Type B pancreatic cell (in vitro differentiated cells): ENCODE results near the gene DDX31. TPM values are rescaled to one million over a fixed set of nuclear protein-coding genes. Genes with fewer than 3 reads are reported as not detected.

Source experiments
- DNase-seq: peaks from one replicate; pipeline ENCODE4 v3.0.0; 2021; ENCODE audit warnings: mixed read lengths; ENCODE audit not compliant: unreplicated experiment; ENCODE audit errors: extremely low spot score
- H3K27ac Mint-ChIP-seq: 2 replicates; pipeline ENCODE4 v1.8.0; 2021; ENCODE audit warnings: mild to moderate bottlenecking, mixed read lengths
- H3K27me3 Mint-ChIP-seq: 2 replicates; pipeline ENCODE4 v1.8.0; 2021; ENCODE audit warnings: mixed read lengths
- H3K36me3 Mint-ChIP-seq: 2 replicates; pipeline ENCODE4 v1.8.0; 2021; ENCODE audit warnings: mixed read lengths
- H3K4me1 Mint-ChIP-seq: one replicate; pipeline ENCODE4 v1.8.0; 2021; ENCODE audit warnings: mixed read lengths; ENCODE audit not compliant: unreplicated experiment
- H3K4me3 Mint-ChIP-seq: 2 replicates; pipeline ENCODE4 v1.8.0; 2021; ENCODE audit warnings: mild to moderate bottlenecking, mixed read lengths
- H3K9me3 Mint-ChIP-seq: 2 replicates; pipeline ENCODE4 v1.8.0; 2021; ENCODE audit warnings: mixed read lengths
- total RNA-seq: library from RNA; stranded (reverse); gene quantifications from 2 replicates; pipeline ENCODE4 v1.2.1, GENCODE V29; 2021; ENCODE audit warnings: low replicate concordance
- TF ChIP-seq, protein P1 (sequence below): fragments of 200-600 bp; sonication (generic); conservative IDR thresholded peaks from 2 replicates; pipeline ENCODE4 v1.5.0; 2021; ENCODE audit warnings: antibody characterized with exemption, mild to moderate bottlenecking

Gene DDX31
- total RNA-seq, 1 donor from 2014 or later, result 19.6 TPM

DNA sequence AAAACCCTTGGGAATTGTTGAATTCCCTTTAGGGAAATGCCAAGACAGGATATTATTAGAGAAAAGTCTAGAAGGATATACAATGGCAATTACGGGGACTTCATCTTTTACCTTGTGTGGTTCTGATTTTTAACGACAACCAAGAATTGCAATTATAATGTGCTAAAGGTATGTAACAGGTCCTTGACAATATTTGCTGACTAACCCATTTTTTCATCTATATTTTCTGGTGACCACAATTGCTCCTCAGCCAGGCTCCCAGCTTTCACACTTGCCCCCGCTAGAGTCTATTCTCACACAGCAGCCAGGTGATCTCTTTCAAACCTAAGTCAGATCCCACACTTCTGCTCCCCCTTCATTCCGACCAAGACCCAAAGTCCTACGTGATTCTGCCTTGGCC, 53.1 kb downstream of the DDX31 start:
- Mint-ChIP-seq H3K9me3 (no peaks in the 10 kb centered on the region), H3K36me3 (peaks cover 36% of the 10 kb centered on the region), H3K27me3 (no peaks in the 10 kb centered on the region), H3K27ac (no peak overlapping the region), H3K4me3 (no peak overlapping the region), H3K4me1 (no peaks in the 10 kb centered on the region)
- no peak for DNase-seq
- TF ChIP-seq, protein P1, sequence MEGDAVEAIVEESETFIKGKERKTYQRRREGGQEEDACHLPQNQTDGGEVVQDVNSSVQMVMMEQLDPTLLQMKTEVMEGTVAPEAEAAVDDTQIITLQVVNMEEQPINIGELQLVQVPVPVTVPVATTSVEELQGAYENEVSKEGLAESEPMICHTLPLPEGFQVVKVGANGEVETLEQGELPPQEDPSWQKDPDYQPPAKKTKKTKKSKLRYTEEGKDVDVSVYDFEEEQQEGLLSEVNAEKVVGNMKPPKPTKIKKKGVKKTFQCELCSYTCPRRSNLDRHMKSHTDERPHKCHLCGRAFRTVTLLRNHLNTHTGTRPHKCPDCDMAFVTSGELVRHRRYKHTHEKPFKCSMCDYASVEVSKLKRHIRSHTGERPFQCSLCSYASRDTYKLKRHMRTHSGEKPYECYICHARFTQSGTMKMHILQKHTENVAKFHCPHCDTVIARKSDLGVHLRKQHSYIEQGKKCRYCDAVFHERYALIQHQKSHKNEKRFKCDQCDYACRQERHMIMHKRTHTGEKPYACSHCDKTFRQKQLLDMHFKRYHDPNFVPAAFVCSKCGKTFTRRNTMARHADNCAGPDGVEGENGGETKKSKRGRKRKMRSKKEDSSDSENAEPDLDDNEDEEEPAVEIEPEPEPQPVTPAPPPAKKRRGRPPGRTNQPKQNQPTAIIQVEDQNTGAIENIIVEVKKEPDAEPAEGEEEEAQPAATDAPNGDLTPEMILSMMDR, result no peak

DNA sequence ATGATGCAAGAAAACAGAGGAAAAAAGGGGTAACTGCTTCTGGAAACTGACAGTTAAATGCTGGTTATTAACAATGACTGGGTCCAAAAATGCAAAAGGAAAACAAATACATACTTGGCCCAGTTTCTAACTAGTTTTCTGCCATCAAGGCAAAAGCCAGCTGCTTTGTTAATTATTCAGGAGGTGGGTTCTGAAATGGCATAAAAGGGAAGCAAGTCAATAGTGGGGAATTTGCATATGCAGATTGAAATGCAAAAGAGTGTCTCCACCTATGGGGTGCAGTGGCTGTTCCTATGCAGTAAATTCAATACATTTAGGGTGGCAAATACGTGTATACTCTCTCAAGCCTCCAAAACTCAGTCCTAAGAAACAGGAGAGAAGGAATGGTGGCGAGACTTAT, 54.0 kb downstream of the DDX31 start:
- Mint-ChIP-seq H3K4me1 (no peaks in the 10 kb centered on the region), H3K27me3 (no peaks in the 10 kb centered on the region), H3K36me3 (peaks cover 36% of the 10 kb centered on the region), H3K27ac (no peak overlapping the region), H3K4me3 (no peak overlapping the region), H3K9me3 (no peaks in the 10 kb centered on the region)
- no peak for DNase-seq
- TF ChIP-seq, protein P1, result no peak

DNA sequence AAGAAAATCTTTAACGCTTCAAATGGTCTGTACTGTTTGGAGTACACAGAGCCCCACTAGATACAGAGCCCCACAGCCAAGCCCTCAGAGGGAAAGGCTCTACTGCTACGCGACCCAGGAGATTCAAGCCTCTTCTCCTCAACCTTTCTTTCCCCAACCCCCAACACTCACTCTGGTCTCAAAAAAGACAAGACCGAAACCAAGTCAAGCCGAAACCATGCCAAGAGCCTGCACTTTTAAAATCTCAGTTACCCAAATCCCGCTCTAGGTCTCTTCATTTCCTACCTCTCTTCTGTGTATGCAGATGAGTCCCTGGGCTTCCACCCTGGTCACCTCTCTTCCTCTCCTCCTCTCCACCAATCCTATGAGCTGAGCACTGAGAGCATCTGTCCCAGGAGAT, 55.5 kb downstream of the DDX31 start:
- DNase-seq, result no peak
- TF ChIP-seq, protein P1, result no peak
- Mint-ChIP-seq H3K36me3 (peaks cover 33% of the 10 kb centered on the region), H3K4me3 (no peak overlapping the region), H3K9me3 (no peaks in the 10 kb centered on the region), H3K4me1 (no peaks in the 10 kb centered on the region), H3K27ac (no peak overlapping the region), H3K27me3 (no peaks in the 10 kb centered on the region)

DNA sequence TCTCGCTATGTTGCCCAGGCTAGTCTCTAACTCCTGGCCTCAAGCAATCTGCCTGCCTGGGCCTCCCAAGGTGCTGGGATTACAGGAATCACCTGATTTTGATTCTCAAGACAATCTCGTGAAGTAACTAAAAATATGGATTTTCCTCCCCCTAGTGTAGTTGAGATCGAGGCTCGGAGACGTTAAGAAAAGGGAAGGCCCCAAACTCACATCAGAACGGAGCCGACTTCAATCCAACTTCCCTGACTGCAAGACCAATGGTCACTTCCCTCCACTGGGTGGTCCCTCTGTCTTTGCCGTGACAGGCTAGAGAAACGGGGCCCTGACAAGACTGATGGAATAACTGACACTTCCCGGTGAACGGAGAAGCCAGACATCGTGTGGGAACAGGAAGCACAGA, 59.1 kb downstream of the DDX31 start:
- H3K36me3 Mint-ChIP-seq, result peaks cover 24% of the 10 kb centered on the region
- no peak overlapping the region for H3K4me3 Mint-ChIP-seq
- no peaks in the 10 kb centered on the region for H3K27me3 Mint-ChIP-seq
- TF ChIP-seq, protein P1, result no peak
- no peak for DNase-seq
- H3K4me1 Mint-ChIP-seq, result no peaks in the 10 kb centered on the region
- no peaks in the 10 kb centered on the region for H3K9me3 Mint-ChIP-seq
- H3K27ac Mint-ChIP-seq, result no peak overlapping the region

- H3K27ac Mint-ChIP-seq, result no peak overlapping the region
- TF ChIP-seq, protein P1, result no peak
- DNase-seq, result no peak
- no peaks in the 10 kb centered on the region for H3K4me1 Mint-ChIP-seq
- H3K36me3 Mint-ChIP-seq, result peaks cover 25% of the 10 kb centered on the region
- H3K9me3 Mint-ChIP-seq, result no peaks in the 10 kb centered on the region
- no peaks in the 10 kb centered on the region for H3K27me3 Mint-ChIP-seq
- H3K4me3 Mint-ChIP-seq, result no peak overlapping the region
These were observed 60.0 kb downstream of the DDX31 start for GRCh38 chr9:132609829-132610228.

GRCh38 chr9:132609184-132609583, 60.6 kb downstream of the DDX31 start:
- no peaks in the 10 kb centered on the region for H3K4me1 Mint-ChIP-seq
- H3K27ac Mint-ChIP-seq, result no peak overlapping the region
- no peaks in the 10 kb centered on the region for H3K27me3 Mint-ChIP-seq

More at GRCh38 chr9:132609184-132609583, 60.6 kb downstream of the DDX31 start:
- Mint-ChIP-seq H3K36me3 (peaks cover 26% of the 10 kb centered on the region), H3K4me3 (no peak overlapping the region), H3K9me3 (no peaks in the 10 kb centered on the region)
- TF ChIP-seq, protein P1, result no peak
- DNase-seq, result no peak
